Cardiac muscle cell (in vitro differentiated cells and primary cell): ENCODE results near the gene ZNF771. TPM values are rescaled to one million over a fixed set of nuclear protein-coding genes. Genes with fewer than 3 reads are reported as not detected.
A peak's percentile ranks its signal among the peaks of the same experiment; 100 is the strongest.

Experiments used
- DNase-seq, 2 donors: peaks; one replicate each; pipeline versions ENCODE4 v3.0.0 to v3.0.0-alpha.2; 2010 to 2017; ENCODE audit warnings: low read depth in 1 of 2, low spot score in 1 of 2
- H3K27ac ChIP-seq: fragments of 200-600 bp; sonication (generic); 2 replicates; pipeline ENCODE4 v1.5.1; 2016
- H3K27me3 ChIP-seq: fragments of 200-600 bp; sonication (generic); 2 replicates; pipeline ENCODE4 v1.6.0; 2016; ENCODE audit warnings: control low read depth
- H3K36me3 ChIP-seq: fragments of 200-600 bp; sonication (generic); 2 replicates; pipeline ENCODE4 v1.5.1; 2016; ENCODE audit warnings: control low read depth
- H3K4me1 ChIP-seq: fragments of 200-600 bp; sonication (generic); 2 replicates; pipeline ENCODE4 v1.8.1; 2017; ENCODE audit warnings: low read depth, mild to moderate bottlenecking, mixed run types
- H3K4me3 ChIP-seq: fragments of 200-600 bp; sonication (generic); 2 replicates; pipeline ENCODE4 v1.5.1; 2016; ENCODE audit warnings: mild to moderate bottlenecking
- H3K9me3 ChIP-seq: fragments of 200-600 bp; sonication (generic); 2 replicates; pipeline ENCODE4 v1.5.1; 2017; ENCODE audit warnings: low read depth, mild to moderate bottlenecking, control low read depth
- polyA plus RNA-seq: library from polyadenylated mRNA; unstranded; fragments of >200 nt; fragmentation: Nextera tagmentation; extraction: Ambion mirVana; gene quantifications from 2 replicates; pipeline ENCODE4 v1.2.1, GENCODE V29; 2016
- total RNA-seq: library from RNA; depleted of rRNA; stranded (reverse); fragments of >200 nt; gene quantifications from 2 replicates; pipeline ENCODE4 v1.2.3, GENCODE V29; 2016
- TF ChIP-seq, protein P1 (sequence below): IDR thresholded peaks from 2 replicates; pipeline ENCODE4 v1.5.1; 2012; ENCODE audit warnings: low read depth, mild to moderate bottlenecking, low read length

ZNF771 gene
- total and polyA plus RNA-seq, 2 experiments from 2014 or later = 31.5 to 36.1 TPM

DNA sequence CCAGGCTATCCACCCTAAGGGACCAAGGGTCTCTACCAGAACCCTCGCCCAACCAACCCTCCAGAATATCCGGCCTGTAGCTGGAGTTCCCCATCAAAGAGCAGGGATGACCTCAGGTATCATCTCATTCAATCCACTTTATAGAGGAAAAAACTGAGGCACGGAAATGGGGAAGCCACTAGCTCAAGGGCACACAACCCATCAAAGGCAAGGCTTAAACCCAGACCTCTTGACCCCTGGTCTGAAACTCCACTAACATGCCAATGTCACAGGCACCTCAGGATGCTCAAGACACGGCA, 38.7 kb upstream of the ZNF771 start:
- Histone ChIP-seq H3K4me3 (peak overlapping the region; percentile 91), H3K36me3 (no peaks in the 10 kb centered on the region), H3K9me3 (no peaks in the 10 kb centered on the region), H3K27ac (peak overlapping the region; percentile 89), H3K27me3 (no peaks in the 10 kb centered on the region), H3K4me1 (peaks cover 41% of the 10 kb centered on the region)
- TF ChIP-seq, protein P1, sequence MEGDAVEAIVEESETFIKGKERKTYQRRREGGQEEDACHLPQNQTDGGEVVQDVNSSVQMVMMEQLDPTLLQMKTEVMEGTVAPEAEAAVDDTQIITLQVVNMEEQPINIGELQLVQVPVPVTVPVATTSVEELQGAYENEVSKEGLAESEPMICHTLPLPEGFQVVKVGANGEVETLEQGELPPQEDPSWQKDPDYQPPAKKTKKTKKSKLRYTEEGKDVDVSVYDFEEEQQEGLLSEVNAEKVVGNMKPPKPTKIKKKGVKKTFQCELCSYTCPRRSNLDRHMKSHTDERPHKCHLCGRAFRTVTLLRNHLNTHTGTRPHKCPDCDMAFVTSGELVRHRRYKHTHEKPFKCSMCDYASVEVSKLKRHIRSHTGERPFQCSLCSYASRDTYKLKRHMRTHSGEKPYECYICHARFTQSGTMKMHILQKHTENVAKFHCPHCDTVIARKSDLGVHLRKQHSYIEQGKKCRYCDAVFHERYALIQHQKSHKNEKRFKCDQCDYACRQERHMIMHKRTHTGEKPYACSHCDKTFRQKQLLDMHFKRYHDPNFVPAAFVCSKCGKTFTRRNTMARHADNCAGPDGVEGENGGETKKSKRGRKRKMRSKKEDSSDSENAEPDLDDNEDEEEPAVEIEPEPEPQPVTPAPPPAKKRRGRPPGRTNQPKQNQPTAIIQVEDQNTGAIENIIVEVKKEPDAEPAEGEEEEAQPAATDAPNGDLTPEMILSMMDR = no peak
- DNase-seq = no peak

DNA sequence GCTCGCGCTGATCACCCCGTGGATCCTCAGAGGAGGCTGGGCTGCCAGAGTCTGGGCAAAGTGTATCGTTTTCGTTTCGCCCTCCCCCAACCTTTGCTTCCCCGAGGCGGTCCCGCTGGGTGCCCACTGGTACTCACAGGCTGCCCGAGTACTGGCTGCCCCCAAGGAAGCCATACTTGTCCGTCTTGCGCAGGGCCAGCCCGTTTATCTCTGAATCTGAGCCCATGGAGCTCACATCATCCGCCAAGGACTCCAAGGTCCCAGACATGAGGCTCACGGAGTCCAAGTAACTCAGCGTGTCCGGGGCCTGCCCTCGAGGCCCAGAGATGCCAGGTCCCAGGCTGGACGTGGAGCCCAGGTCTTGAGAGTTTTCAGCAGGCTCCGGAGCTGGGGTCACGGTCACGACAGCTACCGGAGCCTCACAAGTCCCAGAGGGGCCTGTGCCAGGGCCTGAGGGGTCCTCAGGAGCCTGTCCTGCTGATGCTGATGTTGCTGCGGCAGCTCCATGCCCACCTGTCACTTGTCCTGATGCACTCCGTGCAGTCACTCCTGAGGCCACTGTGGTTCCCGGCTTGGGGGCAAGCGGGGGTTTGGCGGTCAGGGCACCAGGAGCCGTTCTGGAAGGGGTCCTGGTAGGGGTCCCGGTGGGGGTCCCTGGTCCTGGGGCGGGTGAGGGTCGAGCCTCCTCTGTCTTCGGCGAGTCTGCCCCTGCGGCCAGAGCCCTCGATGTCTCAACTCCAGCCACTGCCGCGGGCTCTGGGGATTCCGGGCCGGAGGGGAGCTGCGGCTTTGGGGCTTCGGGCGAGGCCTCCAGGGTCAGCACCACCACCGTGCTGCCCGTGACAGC, 38.1 kb upstream of the ZNF771 start:
- TF ChIP-seq, protein P1 = no peak
- no peaks in the 10 kb centered on the region for H3K9me3 ChIP-seq
- no peaks in the 10 kb centered on the region for H3K36me3 ChIP-seq
- H3K27me3 ChIP-seq = no peaks in the 10 kb centered on the region
- peak in 1 of 2 donors; percentile 47 for DNase-seq
- peak overlapping the region; percentile 91 for H3K4me3 ChIP-seq
- H3K4me1 ChIP-seq = peaks cover 41% of the 10 kb centered on the region
- H3K27ac ChIP-seq = peak overlapping the region; percentile 89

DNA sequence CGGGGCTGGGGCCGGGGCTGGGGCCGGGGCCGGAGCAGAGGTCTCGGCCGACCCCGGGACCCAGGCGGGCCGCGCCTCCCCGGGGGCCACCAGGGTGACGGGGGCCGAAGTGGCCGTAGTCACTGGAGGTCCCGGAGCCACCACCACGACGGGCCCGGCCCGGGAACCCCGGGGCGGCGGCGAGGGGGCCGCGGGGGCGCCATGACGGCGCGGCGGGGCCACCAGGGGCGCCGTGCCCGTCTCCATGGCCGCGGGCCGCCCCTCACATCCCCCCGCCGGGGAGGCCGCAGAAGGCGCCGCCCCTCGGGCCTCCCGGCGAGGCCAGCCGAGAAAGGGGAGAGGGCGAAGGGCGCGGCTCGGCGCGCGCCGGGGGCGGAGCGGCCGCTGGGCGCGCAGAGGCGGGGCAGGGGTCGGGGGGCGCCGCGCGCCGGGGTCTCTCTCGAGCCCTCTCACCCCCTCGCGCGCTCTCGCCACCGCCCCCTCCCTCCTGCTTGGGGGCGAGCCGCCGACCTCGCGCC, 37.4 kb upstream of the ZNF771 start:
- Histone ChIP-seq H3K27ac (peak overlapping the region; percentile 89), H3K4me1 (peaks cover 41% of the 10 kb centered on the region), H3K4me3 (peak overlapping the region; percentile 91), H3K36me3 (no peaks in the 10 kb centered on the region), H3K9me3 (no peaks in the 10 kb centered on the region), H3K27me3 (no peaks in the 10 kb centered on the region)
- TF ChIP-seq, protein P1 = no peak
- DNase-seq = no peak

DNA sequence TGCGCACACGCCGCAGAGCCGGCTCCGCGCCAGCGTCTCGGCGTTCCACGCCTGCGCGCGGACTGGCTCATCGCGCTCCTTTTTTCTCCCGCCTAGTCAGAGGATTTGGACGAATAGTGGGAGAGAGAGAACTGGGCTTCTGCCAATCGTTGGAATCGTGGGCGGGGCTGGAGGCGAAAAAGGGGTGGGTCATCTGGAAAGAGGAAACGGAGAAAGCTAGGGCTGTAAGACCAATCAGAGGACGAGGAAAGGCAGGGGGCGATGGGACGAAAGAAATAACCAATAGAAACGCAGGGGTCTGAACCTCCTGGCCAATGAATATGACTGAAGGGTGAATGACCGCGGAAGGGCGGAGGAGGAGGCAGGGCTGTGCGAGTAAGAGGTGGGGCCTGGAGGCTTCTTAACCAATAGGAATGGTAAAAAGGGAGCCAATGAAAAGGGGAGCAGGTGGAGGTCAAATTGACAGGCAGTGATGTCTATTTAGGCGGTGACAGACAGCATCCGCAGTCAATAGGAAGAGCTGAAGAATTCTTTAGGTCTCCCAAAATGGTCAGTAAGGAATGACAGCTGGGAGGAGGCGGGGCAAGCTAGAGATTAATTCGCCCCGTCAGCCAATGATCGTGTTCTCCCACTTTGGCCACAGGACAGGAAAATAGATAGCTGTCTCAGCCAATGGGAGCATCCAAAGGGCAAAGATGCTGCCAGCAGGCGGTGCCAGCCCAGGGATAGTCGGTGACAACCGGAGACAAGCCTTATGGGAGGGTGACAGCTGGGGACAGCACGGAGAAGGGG, 36.8 kb upstream of the ZNF771 start, which contains the start of gene TBC1D10B:
Gene TBC1D10B, minus strand, starts transcription at position 39 of the 792 bp plus-strand sequence. CDS start 311 bp downstream, outside the sequence.
- TF ChIP-seq, protein P1 = peak; percentile 26
- Histone ChIP-seq H3K4me3 (peak within 1 kb of the TSS; percentile 91), H3K9me3 (no peaks in the 10 kb centered on the region), H3K27me3 (no peaks in the 10 kb centered on the region), H3K27ac (peak within 1 kb of the TSS; percentile 93), H3K36me3 (no peaks in the 10 kb centered on the region), H3K4me1 (peaks cover 38% of the 10 kb centered on the region)
- peak; percentile 99 to 100 for DNase-seq

DNA sequence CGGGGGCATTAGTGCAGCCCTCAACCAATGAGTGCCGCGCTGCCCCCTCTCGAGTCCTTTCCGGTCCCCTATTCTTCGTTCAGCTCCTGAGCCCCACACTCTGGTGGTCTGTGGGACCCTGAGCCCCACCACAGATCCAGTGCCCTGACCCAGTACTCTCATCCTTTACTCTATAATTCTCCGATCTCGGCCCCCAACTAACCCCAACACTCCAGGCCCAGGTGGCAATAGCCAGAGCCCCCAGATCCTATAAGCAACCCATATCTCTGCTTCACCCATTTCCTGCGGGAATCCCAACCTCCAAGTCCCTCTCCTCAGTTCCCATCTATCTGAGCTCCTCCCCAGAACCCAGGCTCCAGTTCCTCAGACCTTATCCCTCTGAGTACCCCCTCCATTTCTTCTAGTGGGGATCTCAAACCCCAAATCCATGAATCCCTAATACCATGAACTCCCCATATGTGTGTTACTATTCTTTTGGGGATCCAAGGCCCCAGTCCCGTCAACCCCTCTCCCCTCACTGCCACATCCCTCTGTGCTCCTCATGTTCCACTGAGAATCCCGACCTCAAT, 36.1 kb upstream of the ZNF771 start:
- peak overlapping the region; percentile 11 for H3K4me3 ChIP-seq
- H3K27me3 ChIP-seq = no peaks in the 10 kb centered on the region
- H3K27ac ChIP-seq = peak overlapping the region; percentile 93
- H3K4me1 ChIP-seq = peaks cover 38% of the 10 kb centered on the region
- no peaks in the 10 kb centered on the region for H3K36me3 ChIP-seq
- no peaks in the 10 kb centered on the region for H3K9me3 ChIP-seq
- DNase-seq = no peak
- TF ChIP-seq, protein P1 = no peak
